ENCODE results near the gene KIF19. TPM values are rescaled to one million over a fixed set of nuclear protein-coding genes. Genes with fewer than 3 reads are reported as not detected.
"Not testable (repeated sequence)": the region's sequence is repeated elsewhere in the genome, so short reads cannot be mapped to it uniquely, and the experiment has no call there.

Gene KIF19
- total and polyA plus RNA-seq, 11 donors, result 0.12 to 3.0 (median 0.19) TPM; not detected in 2

DNA sequence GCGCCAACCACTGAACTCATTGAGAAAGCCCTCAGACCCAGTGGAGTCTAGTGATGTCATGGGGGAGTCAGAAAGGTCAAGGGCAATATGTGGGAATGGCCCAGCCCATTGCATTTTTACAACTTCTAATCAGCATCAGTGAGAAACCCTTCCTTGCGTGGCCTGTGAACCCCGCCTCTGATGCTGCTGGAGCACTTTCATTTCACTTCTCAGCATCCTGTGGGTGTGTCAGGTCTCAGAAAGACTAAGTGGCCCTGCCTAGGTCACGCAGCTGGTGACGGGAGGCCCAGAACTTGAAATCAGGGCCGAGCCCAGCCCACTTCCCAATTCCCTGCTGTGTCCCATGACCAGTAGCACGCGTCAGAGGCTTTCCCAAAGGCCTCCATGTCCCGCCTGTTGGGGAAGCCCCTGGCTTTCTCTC lies 45.9 kb upstream of the KIF19 start:
- TF ChIP-seq, protein P1, sequence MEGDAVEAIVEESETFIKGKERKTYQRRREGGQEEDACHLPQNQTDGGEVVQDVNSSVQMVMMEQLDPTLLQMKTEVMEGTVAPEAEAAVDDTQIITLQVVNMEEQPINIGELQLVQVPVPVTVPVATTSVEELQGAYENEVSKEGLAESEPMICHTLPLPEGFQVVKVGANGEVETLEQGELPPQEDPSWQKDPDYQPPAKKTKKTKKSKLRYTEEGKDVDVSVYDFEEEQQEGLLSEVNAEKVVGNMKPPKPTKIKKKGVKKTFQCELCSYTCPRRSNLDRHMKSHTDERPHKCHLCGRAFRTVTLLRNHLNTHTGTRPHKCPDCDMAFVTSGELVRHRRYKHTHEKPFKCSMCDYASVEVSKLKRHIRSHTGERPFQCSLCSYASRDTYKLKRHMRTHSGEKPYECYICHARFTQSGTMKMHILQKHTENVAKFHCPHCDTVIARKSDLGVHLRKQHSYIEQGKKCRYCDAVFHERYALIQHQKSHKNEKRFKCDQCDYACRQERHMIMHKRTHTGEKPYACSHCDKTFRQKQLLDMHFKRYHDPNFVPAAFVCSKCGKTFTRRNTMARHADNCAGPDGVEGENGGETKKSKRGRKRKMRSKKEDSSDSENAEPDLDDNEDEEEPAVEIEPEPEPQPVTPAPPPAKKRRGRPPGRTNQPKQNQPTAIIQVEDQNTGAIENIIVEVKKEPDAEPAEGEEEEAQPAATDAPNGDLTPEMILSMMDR (IDR thresholded peaks at IDR 0.05), result no peak
- TF ChIP-seq POLR2A (IDR thresholded peaks at IDR 0.05), result no peak
- Histone ChIP-seq H3K27ac (peak overlapping the region in 1 of 12 donors; percentile 72), H3K27me3 (peaks cover 0 to under 1% (median 0%) of the 10 kb centered on the region in 9 donors), H3K4me3 (no peak overlapping the region), H3K4me1 (peaks cover 0 to 36% (median 9%) of the 10 kb centered on the region in 12 donors), H3K9me3 (no peaks in the 10 kb centered on the region), H3K36me3 (no peaks in the 10 kb centered on the region)
- intact Hi-C loops (cut with DNase I), result no loop called here
- ATAC-seq (peak in 2 of 4 donors; percentile 7 to 37), DNase-seq (peak in 2 of 5 donors; percentile 51 to 65)
- 59 to 83% (median 73%) methylated on average over 8 to 9 of the region's 9 CpGs for WGBS, 4 donors

DNA sequence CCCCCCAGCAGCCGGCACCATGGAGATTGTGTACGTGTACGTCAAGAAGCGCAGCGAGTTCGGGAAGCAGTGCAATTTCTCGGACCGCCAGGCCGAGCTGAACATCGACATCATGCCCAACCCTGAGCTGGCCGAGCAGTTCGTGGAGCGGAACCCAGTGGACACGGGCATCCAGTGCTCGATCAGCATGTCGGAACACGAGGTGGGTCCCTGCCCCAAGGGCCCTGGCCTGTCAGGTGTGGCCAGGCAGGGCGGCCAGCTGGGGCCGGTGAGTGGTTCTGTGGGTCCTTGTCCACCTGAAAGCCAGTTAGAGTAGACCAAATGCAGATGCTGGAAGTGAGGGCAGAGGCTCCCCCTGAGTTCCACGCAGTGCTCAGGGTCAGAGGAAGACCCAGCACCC lies 44.2 kb upstream of the KIF19 start:
- TF ChIP-seq, protein P1 (IDR thresholded peaks at IDR 0.05), result no peak
- TF ChIP-seq POLR2A (IDR thresholded peaks at IDR 0.05), result no peak
- H3K9me3 ChIP-seq, result no peaks in the 10 kb centered on the region
- H3K4me3 ChIP-seq, result no peak overlapping the region
- no peak overlapping the region for H3K27ac ChIP-seq
- WGBS, 4 donors, result 93 to 95% (median 94%) methylated on average over 20 of the region's 20 CpGs
- H3K36me3 ChIP-seq, result no peaks in the 10 kb centered on the region
- ATAC-seq, result no peak
- peaks cover 0 to 33% (median 2%) of the 10 kb centered on the region in 12 donors for H3K4me1 ChIP-seq
- no peaks in the 10 kb centered on the region for H3K27me3 ChIP-seq
- DNase-seq, result no peak
- intact Hi-C loops (cut with DNase I), result no loop called here

DNA sequence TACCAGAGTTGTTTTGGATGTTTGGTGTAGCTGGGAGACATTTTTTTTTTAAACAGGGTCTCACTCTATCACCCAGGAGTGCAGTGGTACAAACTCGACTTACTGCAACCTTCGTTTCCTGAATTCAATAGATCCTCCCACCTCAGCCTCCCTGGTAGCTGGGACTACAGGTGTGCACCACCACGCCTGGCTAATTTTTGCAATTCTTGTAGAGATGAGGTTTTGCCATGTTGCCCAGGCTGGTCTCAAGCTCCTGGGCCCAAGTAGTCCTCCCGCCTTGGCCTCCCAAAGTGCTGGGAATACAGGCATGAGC lies 43.8 kb upstream of the KIF19 start:
- Histone ChIP-seq H3K27ac (peak overlapping the region in 1 of 12 donors; percentile 70), H3K4me1 (peaks cover 0 to 33% (median 0%) of the 10 kb centered on the region in 12 donors)
- H3K27me3 ChIP-seq; H3K9me3 ChIP-seq; DNase-seq; intact Hi-C loops (cut with DNase I); H3K4me3 ChIP-seq; H3K36me3 ChIP-seq; ATAC-seq: not testable (repeated sequence)
- WGBS, 4 donors, result 89 to 95% (median 93%) methylated on average over 4 of the region's 4 CpGs

DNA sequence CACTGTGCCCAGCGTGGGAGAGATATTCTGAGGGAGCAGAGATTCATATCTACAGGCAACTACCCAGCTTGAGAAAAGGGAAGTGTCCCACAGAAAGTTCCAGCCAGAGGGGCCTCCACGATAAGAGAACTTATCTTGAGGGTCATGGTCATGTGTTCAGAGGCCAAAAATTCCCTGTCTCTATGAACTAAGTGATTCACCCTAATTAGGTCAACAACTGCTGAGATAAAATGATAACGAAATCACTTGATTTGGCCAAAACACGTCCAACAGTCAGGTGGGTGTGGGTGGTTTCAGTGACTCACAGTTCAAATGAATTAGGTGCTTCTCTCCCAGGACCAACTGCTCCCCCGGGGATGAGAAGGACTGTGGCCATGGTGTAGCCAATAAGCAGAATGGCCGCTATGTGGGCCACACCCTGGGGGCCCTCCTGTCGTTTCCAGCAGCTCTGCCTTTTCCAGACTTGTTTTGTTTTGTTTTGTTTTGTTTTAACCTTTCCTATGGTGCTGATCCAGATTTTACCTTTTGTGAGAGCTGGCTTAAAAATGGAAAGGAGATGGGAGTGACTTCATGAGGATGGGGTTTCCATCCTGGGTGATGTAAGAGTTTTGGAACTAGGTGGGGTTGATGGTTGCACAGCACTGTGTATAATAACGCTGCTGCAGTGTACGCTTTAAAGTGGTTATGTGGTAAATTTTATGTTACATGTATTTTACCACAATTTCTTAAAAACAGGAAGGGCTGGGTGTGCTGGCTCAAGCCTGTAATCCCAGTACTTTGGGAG lies 43.2 kb upstream of the KIF19 start:
- no peak for ATAC-seq
- no peak overlapping the region for H3K4me3 ChIP-seq
- no peaks in the 10 kb centered on the region for H3K36me3 ChIP-seq
- TF ChIP-seq, protein P1 (IDR thresholded peaks at IDR 0.05), result no peak
- TF ChIP-seq POLR2A (IDR thresholded peaks at IDR 0.05), result no peak
- H3K4me1 ChIP-seq, result peaks cover 0 to 33% (median 0%) of the 10 kb centered on the region in 12 donors
- H3K27me3 ChIP-seq, result no peaks in the 10 kb centered on the region
- peak overlapping the region in 1 of 12 donors; percentile 70 for H3K27ac ChIP-seq
- no peak for DNase-seq
- intact Hi-C loops (cut with DNase I), result no loop called here
- no peaks in the 10 kb centered on the region for H3K9me3 ChIP-seq
- 67 to 76% (median 71%) methylated on average over 9 of the region's 9 CpGs for WGBS, 4 donors

DNA sequence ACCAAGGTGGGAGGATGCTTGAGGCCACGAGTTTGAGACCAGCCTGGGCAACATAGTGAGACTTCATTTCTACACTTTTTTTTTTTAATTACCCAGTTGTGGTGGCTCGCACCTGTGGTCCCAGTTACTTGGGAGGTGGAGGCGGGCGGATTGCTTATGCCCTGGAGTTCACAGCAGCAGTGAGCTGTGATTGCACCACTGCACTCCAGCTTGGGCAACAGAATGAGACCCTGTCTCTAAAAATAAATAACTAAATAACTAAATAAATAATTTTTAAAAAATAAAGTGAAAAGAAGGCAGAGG lies 42.7 kb upstream of the KIF19 start:
- H3K4me3 ChIP-seq, result no peak overlapping the region
- DNase-seq (no peak), ATAC-seq (no peak)
- TF ChIP-seq POLR2A (IDR thresholded peaks at IDR 0.05), result no peak
- TF ChIP-seq, protein P1 (IDR thresholded peaks at IDR 0.05), result no peak
- no peaks in the 10 kb centered on the region for H3K36me3 ChIP-seq
- 88 to 93% (median 91%) methylated on average over 4 of the region's 4 CpGs for WGBS, 4 donors
- H3K27me3 ChIP-seq, result no peaks in the 10 kb centered on the region
- no peak overlapping the region for H3K27ac ChIP-seq
- H3K9me3 ChIP-seq, result no peaks in the 10 kb centered on the region
- intact Hi-C loops (cut with DNase I), result no loop called here
- peaks cover 0 to 33% (median 0%) of the 10 kb centered on the region in 12 donors for H3K4me1 ChIP-seq

All from heart left ventricle (tissue), 16 donors.